Gastroesophageal sphincter (tissue), 3 donors: ENCODE data around the gene KLHL1.

Experiments
- CTCF ChIP-seq, 4 experiments: fragments of 200-600 bp in 2 of 4; fragments of 450-650 bp in 2 of 4; sonication (generic) in 1 of 4; IDR thresholded peaks; one replicate each; pipeline ENCODE4 v1.5.1; 2017 to 2019; ENCODE audit warnings: antibody characterized with exemption in 4 of 4, mild to moderate bottlenecking in 2 of 4, moderate library complexity in 2 of 4
- EP300 ChIP-seq: sonication (generic); formaldehyde crosslinking; IDR thresholded peaks from one replicate; pipeline ENCODE4 v1.6.1; 2017; ENCODE audit warnings: antibody characterized with exemption, mild to moderate bottlenecking
- POLR2A ChIP-seq, 2 donors: fragments of 450-650 bp; IDR thresholded peaks; one replicate each; pipeline ENCODE4 v1.6.1; 2017; ENCODE audit warnings: antibody characterized with exemption in 2 of 2, mild to moderate bottlenecking in 2 of 2, moderate library complexity in 1 of 2
- POLR2AphosphoS5 ChIP-seq: sonication (generic); formaldehyde crosslinking; IDR thresholded peaks from one replicate; pipeline ENCODE4 v1.6.1; 2017; ENCODE audit warnings: antibody characterized with exemption

- TF ChIP-seq POLR2A (IDR thresholded peaks at IDR 0.05) = no peak
- TF ChIP-seq CTCF (IDR thresholded peaks at IDR 0.05) = no peak
- no peak for TF ChIP-seq EP300
- TF ChIP-seq POLR2AphosphoS5 = no peak
These were observed 151.9 kb downstream of the KLHL1 start for GRCh38 chr13:69956349-69956748.
